NCI-H2196 treated with DMSO at 0.1 percent for 48 hours (cell line): ENCODE results near the gene PLXNC1.

Experiments used
- DNase-seq: peaks from one replicate; lab custom pipeline; 2025; ENCODE audit not compliant: unreplicated experiment; lab: John Stamatoyannopoulos, UW

The PLXNC1 gene

GRCh38 chr12:94263011-94263811, 114.8 kb downstream of the PLXNC1 start:
- DNase-seq: no peak

- no peak for DNase-seq
Observed at GRCh38 chr12:94263905-94264561, 115.7 kb downstream of the PLXNC1 start.

GRCh38 chr12:94264736-94265485, 116.5 kb downstream of the PLXNC1 start:
- no peak for DNase-seq

GRCh38 chr12:94265539-94265938, 117.2 kb downstream of the PLXNC1 start:
- DNase-seq: no peak

GRCh38 chr12:94265966-94266745, 117.8 kb downstream of the PLXNC1 start:
- DNase-seq: no peak

GRCh38 chr12:94266796-94267536, 118.6 kb downstream of the PLXNC1 start:
- no peak for DNase-seq

- DNase-seq: no peak
Observed at GRCh38 chr12:94267537-94267872, 119.1 kb downstream of the PLXNC1 start.

- no peak for DNase-seq
Observed at GRCh38 chr12:94267921-94268471, 119.6 kb downstream of the PLXNC1 start.

GRCh38 chr12:94269316-94269999, 121.1 kb downstream of the PLXNC1 start:
- DNase-seq: no peak

- DNase-seq: no peak
Observed at GRCh38 chr12:94271351-94271750, 123.0 kb downstream of the PLXNC1 start.

GRCh38 chr12:94272280-94272679, 123.9 kb downstream of the PLXNC1 start:
- no peak for DNase-seq

GRCh38 chr12:94273272-94273671, 124.9 kb downstream of the PLXNC1 start:
- DNase-seq: no peak

GRCh38 chr12:94276725-94277124, 128.3 kb downstream of the PLXNC1 start:
- DNase-seq: no peak

GRCh38 chr12:94277426-94278000, 129.1 kb downstream of the PLXNC1 start:
- DNase-seq: no peak

- no peak for DNase-seq
Observed at GRCh38 chr12:94280063-94280462, 131.7 kb downstream of the PLXNC1 start.

- DNase-seq: no peak
Observed at GRCh38 chr12:94282675-94283074, 134.3 kb downstream of the PLXNC1 start.

- no peak for DNase-seq
Observed at GRCh38 chr12:94284046-94284445, 135.7 kb downstream of the PLXNC1 start.

- no peak for DNase-seq
Observed at GRCh38 chr12:94284859-94285258, 136.5 kb downstream of the PLXNC1 start.

- no peak for DNase-seq
Observed at GRCh38 chr12:94285943-94286582, 137.7 kb downstream of the PLXNC1 start.
